ENCODE measurements around the gene GORASP1.
A peak's percentile ranks its signal among the peaks of the same experiment; 100 is the strongest.

The GORASP1 gene

DNA sequence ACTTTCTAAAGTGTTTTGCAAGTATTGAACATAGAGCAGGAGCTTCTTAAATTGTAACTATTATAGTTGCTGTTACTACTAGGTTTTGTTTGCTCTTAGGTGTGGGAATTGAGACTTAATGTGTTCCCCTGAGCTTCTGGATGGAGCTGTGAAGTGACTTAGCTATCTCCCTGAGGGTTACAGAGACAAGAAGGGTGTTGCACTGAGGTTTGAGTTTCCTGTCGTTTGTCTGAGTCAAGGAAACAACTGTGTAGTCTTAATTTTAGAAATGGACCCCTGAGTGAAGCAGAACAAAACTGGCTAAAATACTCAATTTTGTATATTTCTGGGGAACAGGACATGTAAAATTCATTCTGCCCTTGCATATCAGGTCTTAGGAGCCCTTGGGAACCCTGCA, 20.5 kb upstream of the GORASP1 start:
- DNase-seq (ENCODE audit: extremely low read depth, low read depth), result no peak
- TF ChIP-seq, protein P1, sequence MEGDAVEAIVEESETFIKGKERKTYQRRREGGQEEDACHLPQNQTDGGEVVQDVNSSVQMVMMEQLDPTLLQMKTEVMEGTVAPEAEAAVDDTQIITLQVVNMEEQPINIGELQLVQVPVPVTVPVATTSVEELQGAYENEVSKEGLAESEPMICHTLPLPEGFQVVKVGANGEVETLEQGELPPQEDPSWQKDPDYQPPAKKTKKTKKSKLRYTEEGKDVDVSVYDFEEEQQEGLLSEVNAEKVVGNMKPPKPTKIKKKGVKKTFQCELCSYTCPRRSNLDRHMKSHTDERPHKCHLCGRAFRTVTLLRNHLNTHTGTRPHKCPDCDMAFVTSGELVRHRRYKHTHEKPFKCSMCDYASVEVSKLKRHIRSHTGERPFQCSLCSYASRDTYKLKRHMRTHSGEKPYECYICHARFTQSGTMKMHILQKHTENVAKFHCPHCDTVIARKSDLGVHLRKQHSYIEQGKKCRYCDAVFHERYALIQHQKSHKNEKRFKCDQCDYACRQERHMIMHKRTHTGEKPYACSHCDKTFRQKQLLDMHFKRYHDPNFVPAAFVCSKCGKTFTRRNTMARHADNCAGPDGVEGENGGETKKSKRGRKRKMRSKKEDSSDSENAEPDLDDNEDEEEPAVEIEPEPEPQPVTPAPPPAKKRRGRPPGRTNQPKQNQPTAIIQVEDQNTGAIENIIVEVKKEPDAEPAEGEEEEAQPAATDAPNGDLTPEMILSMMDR (IDR thresholded peaks at IDR 0.05; ENCODE audit: low read depth, low read length), result no peak

DNA sequence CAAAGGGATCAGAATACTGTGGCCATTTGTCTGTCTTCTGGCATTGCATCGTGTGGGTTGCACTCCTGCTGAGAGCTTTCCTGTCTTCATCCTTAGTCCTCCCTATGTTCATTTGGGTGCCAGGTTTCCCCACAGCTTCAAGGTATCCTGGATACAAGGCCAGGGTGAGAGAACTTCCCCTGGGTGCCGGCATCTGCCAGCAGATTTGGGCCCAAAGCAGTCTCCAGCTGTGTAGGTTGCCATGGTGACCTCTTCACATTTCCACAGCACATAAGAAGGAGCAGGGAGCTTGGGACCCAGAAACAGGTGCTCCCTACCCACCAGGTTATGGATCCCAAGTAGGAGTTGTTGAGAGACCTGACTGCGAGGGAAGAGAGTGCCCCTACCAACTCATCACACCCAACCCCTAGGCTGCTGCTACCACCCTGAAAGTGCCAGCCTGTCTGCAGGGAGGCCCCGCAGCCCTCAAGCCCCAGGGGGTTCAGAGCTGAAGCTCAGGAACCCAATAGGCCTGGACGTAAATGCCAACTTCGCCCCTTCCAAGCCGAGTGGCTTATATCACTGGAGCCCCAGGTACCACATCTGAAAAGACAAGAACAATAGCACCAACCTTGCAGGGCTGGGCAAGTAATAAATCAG, 20.0 kb upstream of the GORASP1 start:
- TF ChIP-seq, protein P1 (IDR thresholded peaks at IDR 0.05; ENCODE audit: low read depth, low read length), result no peak
- DNase-seq (ENCODE audit: extremely low read depth, low read depth), result no peak

DNA sequence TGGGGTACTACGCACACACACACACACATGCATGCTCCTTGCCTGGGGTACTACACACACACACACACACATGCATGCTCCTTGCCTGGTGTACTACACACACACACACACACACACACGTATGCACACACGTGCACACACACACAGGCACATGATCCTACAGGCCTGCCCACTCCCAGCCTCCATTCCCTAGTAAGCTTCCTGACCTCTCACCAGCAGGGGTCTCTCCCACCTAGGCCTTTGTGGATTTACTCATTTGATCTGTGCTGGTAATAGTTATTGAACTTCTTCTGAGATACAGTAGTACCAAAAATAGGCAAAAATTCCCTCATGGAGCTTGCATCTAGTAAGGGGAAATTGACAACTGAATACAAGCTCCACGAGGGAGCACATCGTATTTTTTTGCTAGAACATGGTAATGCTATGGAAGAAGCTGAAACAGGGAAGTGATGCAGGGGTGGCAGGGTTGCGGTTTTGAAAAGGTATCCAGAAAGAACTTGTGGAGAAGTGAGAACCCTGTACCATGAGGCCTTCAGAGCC, 19.2 kb upstream of the GORASP1 start:
- TF ChIP-seq, protein P1 (IDR thresholded peaks at IDR 0.05; ENCODE audit: low read depth, low read length), result peak; percentile 81
- DNase-seq (ENCODE audit: extremely low read depth, low read depth), result no peak

DNA sequence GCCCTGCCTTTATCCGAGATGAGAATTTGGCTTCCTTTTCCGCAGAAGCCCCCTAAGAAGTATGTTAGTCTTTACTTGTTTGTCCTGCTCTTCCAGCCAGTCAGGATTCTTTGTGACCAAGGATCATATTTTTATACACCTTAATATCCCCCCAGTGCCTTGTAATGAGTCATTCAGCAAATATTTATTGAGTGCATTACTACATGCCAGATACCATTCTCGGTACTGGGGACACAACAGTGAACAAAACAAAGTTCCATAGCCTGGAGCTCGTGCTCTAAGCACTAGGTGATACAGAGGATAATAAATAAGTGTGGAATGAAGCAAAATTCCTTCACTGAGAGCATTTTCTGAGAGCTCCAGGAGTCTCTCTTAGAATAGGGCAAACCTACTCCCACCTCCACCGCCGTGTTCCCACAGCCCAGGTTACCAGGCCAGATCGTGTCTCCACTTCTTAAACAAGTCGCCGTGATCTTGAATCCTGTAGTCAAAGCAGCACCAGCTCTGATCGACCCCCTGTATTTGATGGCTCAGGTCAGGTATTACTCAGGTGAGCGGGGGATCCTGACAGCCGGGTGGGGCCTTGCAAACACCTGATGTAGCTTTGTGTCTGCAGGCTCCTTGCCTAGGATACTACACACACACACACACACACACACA, 18.5 kb upstream of the GORASP1 start:
- DNase-seq (ENCODE audit: extremely low read depth, low read depth), result no peak
- TF ChIP-seq, protein P1 (IDR thresholded peaks at IDR 0.05; ENCODE audit: low read depth, low read length), result no peak

DNA sequence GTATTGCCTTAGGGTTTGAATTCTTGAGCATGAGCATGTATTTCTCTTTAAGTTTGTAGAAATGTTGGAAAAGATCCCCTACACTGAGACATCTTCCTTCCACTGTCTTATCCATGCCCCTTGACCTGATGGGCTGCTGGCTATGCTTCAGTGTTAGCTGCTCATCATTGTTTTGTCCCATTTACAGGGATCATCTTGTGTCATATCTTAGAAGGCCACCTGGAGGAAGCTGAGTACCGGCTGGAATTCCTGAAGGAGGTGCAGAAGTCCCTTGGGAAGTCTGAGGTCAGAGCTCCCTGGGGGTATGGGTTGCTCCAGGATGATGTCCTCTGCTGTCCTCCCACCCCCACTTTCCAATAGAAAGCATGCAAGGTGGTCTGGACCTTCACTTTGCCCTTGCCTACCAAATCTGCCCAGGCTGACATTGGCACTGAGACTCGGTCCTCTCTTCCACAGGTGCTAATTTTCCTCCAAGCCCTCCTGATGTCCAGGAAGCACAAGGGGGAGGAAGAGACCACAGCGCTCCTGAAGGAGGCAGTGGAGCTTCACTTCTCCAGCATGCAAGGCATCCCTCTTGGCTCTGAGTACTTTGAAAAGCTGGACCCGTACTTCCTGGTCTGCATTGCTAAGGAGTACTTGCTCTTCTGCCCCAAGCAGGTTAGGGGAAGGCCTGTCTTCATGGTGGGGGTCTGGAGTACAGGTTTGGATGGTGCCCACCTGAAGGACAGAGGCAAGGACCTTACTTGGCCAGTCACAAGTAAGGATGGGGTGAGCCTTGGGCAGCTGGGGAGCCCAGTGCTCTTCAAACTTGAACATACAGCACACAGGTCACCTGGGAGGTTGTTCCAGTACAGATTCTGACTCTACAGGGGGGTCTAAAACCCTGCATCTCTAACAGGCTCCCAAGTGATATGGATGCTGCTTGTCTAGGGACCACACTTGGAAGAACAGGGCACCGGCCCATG, 17.7 kb upstream of the GORASP1 start:
- TF ChIP-seq, protein P1 (IDR thresholded peaks at IDR 0.05; ENCODE audit: low read depth, low read length), result peak; percentile 52
- DNase-seq (ENCODE audit: extremely low read depth, low read depth), result no peak

DNA sequence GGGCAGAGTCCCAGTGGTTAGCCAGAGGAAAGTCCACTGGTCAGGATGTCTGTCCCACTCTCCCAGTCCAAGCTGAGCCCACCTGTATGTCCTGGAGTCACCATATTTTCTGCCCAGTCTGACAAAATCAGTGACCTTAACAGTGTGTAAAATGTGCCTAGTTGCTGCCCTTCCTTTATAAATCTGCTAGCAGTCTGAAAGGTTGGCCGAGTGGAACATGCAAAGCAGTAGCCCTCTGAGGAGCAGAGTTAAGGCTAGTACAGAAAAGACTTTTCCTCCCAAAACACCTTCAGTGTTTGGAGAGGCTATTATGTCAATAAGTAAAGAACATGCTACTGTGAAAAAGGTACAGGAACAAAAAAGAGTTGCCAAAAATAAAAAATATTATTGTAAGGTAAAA, 15.4 kb upstream of the GORASP1 start:
- DNase-seq (ENCODE audit: extremely low read depth, low read depth), result no peak
- TF ChIP-seq, protein P1 (IDR thresholded peaks at IDR 0.05; ENCODE audit: low read depth, low read length), result no peak

All from AG09319 (cell line).